ENCODE measurements around the gene ATP9A.
"Not testable (repeated sequence)": the region's sequence is repeated elsewhere in the genome, so short reads cannot be mapped to it uniquely, and the experiment has no call there.

ATP9A gene

DNA sequence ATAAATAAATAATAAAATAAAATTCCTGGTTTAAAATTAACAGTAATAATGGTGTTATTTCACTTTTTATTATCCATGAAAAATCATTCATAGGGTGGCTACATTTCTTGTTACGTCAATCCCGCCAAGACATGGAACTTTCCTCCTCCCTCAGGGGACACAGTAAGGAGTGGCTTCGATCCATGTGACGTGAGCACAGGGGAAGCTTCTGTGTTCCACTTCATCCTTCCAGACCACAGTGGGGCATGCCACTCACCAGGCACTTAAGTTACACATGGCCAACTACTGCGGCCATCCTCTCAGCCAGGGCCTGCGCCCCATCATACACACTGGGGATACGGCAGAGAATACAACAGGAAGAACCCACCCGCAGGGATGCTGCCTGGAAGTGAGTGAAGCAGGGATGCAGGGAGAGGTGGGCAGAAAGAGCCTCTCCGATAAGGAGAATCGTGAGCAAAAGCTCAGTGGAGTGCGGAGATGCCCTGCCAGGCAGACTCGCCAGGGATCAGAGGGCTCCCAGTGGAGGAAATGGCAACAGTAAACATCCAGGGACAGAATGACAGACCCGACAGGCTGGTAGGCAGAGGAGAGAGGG, 75.3 kb downstream of the ATP9A start:
- Mint-ChIP-seq H3K36me3 (no peaks in the 10 kb centered on the region), H3K4me1 (peaks cover 2 to 13% of the 10 kb centered on the region in 2 donors), H3K4me3 (no peak overlapping the region), H3K27me3 (peaks cover 12 to 13% of the 10 kb centered on the region in 2 donors), H3K9me3 (no peaks in the 10 kb centered on the region), H3K27ac (no peak overlapping the region)
- no peak for DNase-seq
- no peak for ATAC-seq (replicated peaks)

DNA sequence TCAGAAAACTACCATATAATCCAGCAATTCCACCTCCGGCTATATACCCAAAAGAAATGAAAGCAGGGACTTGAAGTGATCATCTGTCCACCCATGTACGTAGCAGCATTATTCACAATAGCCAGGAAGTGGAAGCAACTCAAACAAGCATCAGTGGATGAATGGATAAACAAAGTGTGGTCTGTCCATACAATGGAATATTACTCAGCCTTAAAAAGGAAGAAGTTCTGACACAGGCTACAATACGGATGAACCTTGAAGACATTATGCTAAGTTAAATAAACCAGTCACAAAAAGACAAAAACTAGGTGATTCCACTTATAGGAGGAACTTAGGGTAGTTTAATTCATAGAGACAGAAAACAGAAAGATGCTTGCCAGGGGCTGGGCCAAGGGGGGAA, 76.5 kb downstream of the ATP9A start:
- DNase-seq (no peak), ATAC-seq (replicated peaks) (no peak)
- no peaks in the 10 kb centered on the region for H3K36me3 Mint-ChIP-seq
- H3K27me3 Mint-ChIP-seq = peaks cover 8 to 12% of the 10 kb centered on the region in 2 donors
- no peaks in the 10 kb centered on the region for H3K9me3 Mint-ChIP-seq
- H3K27ac Mint-ChIP-seq = no peak overlapping the region
- no peak overlapping the region for H3K4me3 Mint-ChIP-seq
- H3K4me1 Mint-ChIP-seq = peaks cover 2 to 13% of the 10 kb centered on the region in 2 donors

DNA sequence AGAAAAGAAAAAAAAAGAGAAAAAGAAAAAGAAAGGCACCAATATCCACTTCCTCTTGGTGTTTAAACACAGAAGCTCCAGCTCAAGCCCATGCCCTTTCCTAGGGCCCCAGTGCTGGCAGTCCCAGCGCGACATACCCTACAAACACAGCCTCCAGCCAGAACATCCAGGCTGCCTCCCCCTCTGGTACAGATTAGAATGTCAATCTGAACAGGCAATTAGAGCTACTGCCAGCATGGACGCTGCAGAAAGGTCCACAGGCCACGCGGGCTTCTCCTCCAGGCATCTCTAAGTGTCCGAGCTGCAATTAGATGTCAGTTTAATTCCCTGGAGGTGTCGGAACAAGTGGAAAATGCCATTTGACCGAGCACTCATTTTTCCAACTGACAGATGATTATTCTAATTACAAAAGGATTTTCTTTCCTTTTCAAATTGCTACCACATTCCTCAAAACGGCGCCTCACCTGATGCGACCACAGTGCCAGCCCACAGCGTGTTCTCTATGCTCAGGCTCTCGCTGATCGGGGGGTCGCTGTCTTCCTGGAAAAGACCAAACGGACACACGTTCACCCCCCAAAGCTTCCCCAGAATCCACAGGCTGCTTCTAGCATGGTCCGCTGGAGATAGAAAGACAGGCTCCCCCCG, 79.5 kb downstream of the ATP9A start:
- no peak for ATAC-seq (replicated peaks)
- no peak overlapping the region for H3K27ac Mint-ChIP-seq
- H3K4me1 Mint-ChIP-seq = no peaks in the 10 kb centered on the region
- DNase-seq = no peak
- no peak overlapping the region for H3K4me3 Mint-ChIP-seq
- H3K9me3 Mint-ChIP-seq = no peaks in the 10 kb centered on the region
- no peaks in the 10 kb centered on the region for H3K36me3 Mint-ChIP-seq
- peaks cover 0 to 4% of the 10 kb centered on the region in 2 donors for H3K27me3 Mint-ChIP-seq

DNA sequence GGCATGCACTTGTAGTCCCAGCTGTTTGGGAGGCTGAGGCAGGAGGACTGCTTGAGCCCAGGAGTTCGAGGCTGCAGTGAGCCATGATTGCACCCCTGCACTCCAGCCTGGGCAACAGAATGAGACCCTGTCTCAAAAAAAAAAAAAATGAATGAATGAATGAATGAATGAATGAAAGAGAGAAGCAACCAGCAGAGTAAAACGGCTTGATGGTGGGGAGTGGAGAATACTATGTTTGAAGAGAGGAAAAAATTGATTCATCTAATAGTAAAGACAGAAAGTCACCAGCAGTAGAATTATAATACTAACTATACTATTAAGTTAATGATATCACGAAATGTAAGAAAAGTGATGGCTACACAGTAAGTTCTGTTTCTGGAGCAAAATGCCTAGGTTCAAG, 80.6 kb downstream of the ATP9A start:
- Mint-ChIP-seq H3K27me3 (peaks cover 0 to 4% of the 10 kb centered on the region in 2 donors), H3K36me3 (no peaks in the 10 kb centered on the region), H3K9me3 (no peaks in the 10 kb centered on the region), H3K4me3 (no peak overlapping the region), H3K4me1 (no peaks in the 10 kb centered on the region), H3K27ac (no peak overlapping the region)
- DNase-seq (no peak), ATAC-seq (replicated peaks) (no peak)

- ATAC-seq (replicated peaks) (no peak), DNase-seq (no peak)
- Mint-ChIP-seq H3K27ac (no peak overlapping the region), H3K4me1 (no peaks in the 10 kb centered on the region), H3K4me3 (no peak overlapping the region), H3K27me3 (peaks cover 0 to 1% of the 10 kb centered on the region in 2 donors), H3K9me3 (no peaks in the 10 kb centered on the region), H3K36me3 (no peaks in the 10 kb centered on the region)
Measured at GRCh38 chr20:51687108-51687507, 81.1 kb downstream of the ATP9A start.

GRCh38 chr20:51685494-51685893, 82.7 kb downstream of the ATP9A start:
- H3K27ac Mint-ChIP-seq; H3K9me3 Mint-ChIP-seq; H3K36me3 Mint-ChIP-seq; H3K4me3 Mint-ChIP-seq; ATAC-seq (replicated peaks); DNase-seq; H3K4me1 Mint-ChIP-seq: not testable (repeated sequence)
- H3K27me3 Mint-ChIP-seq = peaks cover under 1 to 10% of the 10 kb centered on the region in 2 donors

GRCh38 chr20:51680067-51680749, 88.0 kb downstream of the ATP9A start:
- H3K27ac Mint-ChIP-seq = no peak overlapping the region

DNA sequence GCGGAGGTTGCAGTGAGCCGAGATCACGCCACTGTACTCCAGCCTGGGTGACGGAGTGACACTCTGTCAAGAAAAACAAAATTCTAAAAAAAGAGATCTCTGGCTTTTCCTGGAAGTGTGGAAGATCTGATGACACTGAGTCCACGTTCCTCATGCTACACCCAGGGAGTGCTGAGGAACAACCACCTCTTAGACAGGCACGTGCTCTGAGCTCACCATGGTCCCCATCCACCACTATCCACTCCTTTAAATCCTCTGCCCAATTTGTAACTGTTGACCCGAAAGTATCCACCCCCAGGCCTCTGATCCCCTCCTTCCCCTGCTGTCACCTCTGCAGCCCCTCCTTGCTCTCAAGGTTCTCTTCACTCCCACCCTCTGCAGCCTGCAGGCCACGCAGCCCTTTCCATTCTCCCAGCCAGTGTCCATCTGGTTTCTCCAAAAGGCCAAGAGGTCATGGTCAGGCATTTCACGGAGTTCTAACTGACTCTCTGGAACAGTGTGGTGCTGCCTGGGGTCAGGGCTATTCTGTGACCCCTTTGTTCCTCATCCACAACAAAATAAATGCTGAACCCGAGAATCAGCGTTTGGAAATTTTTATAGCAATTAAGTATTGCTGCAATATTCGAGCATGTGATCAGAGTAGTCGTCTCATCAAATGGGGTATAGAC, 88.8 kb downstream of the ATP9A start:
- H3K27me3 Mint-ChIP-seq = peaks cover 10% of the 10 kb centered on the region in 2 donors
- no peaks in the 10 kb centered on the region for H3K4me1 Mint-ChIP-seq
- no peak overlapping the region for H3K27ac Mint-ChIP-seq
- H3K9me3 Mint-ChIP-seq = no peaks in the 10 kb centered on the region
- no peak overlapping the region for H3K4me3 Mint-ChIP-seq
- H3K36me3 Mint-ChIP-seq = no peaks in the 10 kb centered on the region
- no peak for ATAC-seq (replicated peaks)
- DNase-seq = no peak

More at GRCh38 chr20:51680067-51680749, 88.0 kb downstream of the ATP9A start:
- H3K4me1 Mint-ChIP-seq = no peaks in the 10 kb centered on the region
- peaks cover 10% of the 10 kb centered on the region in 2 donors for H3K27me3 Mint-ChIP-seq
- H3K4me3 Mint-ChIP-seq = no peak overlapping the region
- no peak for DNase-seq
- H3K9me3 Mint-ChIP-seq = no peaks in the 10 kb centered on the region
- H3K36me3 Mint-ChIP-seq = no peaks in the 10 kb centered on the region
- ATAC-seq (replicated peaks) = no peak

DNA sequence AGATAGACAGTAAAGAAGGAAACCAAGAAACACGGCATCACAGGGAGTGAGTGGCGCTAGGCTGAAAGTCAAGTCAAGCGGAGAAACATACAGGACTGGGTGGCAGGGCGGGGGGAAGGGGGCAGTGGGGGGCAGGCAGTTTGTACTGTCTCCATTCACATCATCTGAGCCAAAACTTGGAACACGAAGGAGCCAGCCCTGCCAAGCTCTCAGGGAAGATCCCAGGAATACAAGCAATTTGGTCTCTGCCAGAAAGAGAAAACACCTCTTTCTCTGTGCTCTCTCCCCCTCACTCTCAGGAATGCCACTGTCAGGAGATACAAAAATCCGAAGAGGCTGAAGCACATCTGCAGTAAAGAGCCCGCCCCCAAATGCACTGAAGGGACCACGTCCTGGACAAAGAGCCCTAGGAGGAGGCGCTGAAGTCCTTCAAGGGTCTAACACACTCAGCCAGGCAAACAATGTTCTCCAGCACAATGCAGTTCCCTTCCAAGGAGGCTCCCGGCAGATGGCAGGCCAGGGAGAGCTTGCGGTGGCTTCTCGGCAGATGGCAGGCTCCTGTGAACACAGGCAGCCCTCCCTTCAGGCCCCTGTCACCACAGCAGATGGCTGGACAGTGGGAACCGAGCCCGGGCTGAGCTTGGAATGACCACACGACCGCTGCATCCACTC, 90.0 kb downstream of the ATP9A start:
- Mint-ChIP-seq H3K27me3 (peaks cover 10% of the 10 kb centered on the region in 2 donors), H3K36me3 (no peaks in the 10 kb centered on the region), H3K4me3 (no peak overlapping the region), H3K9me3 (no peaks in the 10 kb centered on the region), H3K4me1 (no peaks in the 10 kb centered on the region), H3K27ac (no peak overlapping the region)
- DNase-seq (no peak), ATAC-seq (replicated peaks) (no peak)

- Mint-ChIP-seq H3K4me1 (peaks cover 13 to 16% of the 10 kb centered on the region in 2 donors), H3K36me3 (no peaks in the 10 kb centered on the region), H3K27me3 (peaks cover 0 to 11% of the 10 kb centered on the region in 2 donors), H3K9me3 (no peaks in the 10 kb centered on the region), H3K4me3 (no peak overlapping the region), H3K27ac (no peak overlapping the region)
- DNase-seq (no peak), ATAC-seq (replicated peaks) (no peak)
Measured at GRCh38 chr20:51668947-51669346, 99.2 kb downstream of the ATP9A start.

DNA sequence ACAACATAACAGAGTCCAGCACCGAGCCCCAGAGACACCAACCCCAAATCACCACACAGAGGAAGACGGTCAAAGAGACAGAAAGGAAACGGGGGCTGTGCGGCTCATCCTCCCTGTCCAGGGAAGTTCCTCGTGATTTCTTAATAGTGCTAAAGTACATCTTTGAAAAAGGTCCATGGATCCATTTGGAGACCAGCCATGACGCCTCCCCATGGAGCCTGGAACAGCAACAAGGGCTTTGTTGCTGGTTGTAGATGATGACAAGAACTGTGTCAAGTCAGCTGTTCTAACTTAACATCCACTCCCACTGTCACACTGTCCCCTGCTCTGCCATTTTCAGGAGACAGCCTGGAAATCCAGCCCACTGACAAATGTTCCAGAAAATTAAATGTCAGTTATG, 99.7 kb downstream of the ATP9A start:
- H3K4me3 Mint-ChIP-seq = no peak overlapping the region
- H3K27me3 Mint-ChIP-seq = peaks cover 0 to 11% of the 10 kb centered on the region in 2 donors
- no peak overlapping the region for H3K27ac Mint-ChIP-seq
- no peaks in the 10 kb centered on the region for H3K9me3 Mint-ChIP-seq
- H3K36me3 Mint-ChIP-seq = no peaks in the 10 kb centered on the region
- ATAC-seq (replicated peaks) = no peak
- H3K4me1 Mint-ChIP-seq = peaks cover 13 to 16% of the 10 kb centered on the region in 2 donors
- no peak for DNase-seq

DNA sequence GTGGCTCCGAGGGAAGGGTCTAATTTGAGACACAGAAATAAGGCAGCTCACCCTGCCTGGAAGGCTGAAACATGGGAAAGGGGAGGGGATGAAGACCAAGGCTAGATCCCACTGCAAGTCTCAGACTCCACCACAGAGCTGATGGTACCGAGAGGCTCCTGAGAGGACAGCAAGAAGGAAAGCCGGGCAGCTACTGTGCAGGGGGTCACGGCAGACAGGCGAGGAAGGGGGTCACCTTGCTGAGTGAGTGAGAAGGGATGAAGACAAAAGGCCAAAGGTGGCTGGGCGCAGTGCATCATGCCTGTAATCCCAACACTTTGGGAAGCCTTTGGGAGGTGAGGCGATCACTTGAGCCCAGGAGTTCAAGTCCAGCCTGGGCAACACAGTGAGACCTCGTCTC, 100.7 kb downstream of the ATP9A start:
- no peak overlapping the region for H3K4me3 Mint-ChIP-seq
- H3K27ac Mint-ChIP-seq = no peak overlapping the region
- no peaks in the 10 kb centered on the region for H3K36me3 Mint-ChIP-seq
- H3K9me3 Mint-ChIP-seq = no peaks in the 10 kb centered on the region
- peaks cover 13 to 16% of the 10 kb centered on the region in 2 donors for H3K4me1 Mint-ChIP-seq
- H3K27me3 Mint-ChIP-seq = peaks cover 0 to 11% of the 10 kb centered on the region in 2 donors
- DNase-seq = no peak
- ATAC-seq (replicated peaks) = no peak

GRCh38 chr20:51667002-51667408, 101.2 kb downstream of the ATP9A start:
- no peak overlapping the region for H3K27ac Mint-ChIP-seq
- no peak for ATAC-seq (replicated peaks)
- H3K4me3 Mint-ChIP-seq = no peak overlapping the region

DNA sequence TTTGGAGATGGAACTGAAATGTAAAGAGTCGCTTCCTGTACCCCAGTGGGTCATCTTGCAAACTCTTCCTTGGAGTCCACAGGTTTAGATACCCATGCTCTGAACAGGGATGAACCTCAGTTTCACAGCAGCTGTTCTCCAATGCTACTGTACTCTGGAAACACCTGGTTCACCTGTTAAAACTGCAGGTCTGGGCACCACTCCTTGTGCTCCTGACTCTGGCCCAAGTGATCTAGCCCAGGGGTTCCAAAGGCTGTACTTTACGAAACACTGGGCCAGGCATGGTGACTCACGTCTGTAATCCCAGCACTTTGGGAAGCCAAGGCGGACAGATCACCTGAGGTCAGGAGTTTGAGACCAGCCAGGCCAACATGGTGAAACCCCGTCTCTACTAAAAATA, 102.1 kb downstream of the ATP9A start:
- ATAC-seq (replicated peaks) (no peak), DNase-seq (no peak)
- H3K9me3 Mint-ChIP-seq = no peaks in the 10 kb centered on the region
- H3K4me1 Mint-ChIP-seq = peaks cover 13 to 16% of the 10 kb centered on the region in 2 donors
- no peak overlapping the region for H3K4me3 Mint-ChIP-seq
- H3K27me3 Mint-ChIP-seq = peaks cover 0 to 9% of the 10 kb centered on the region in 2 donors
- no peak overlapping the region for H3K27ac Mint-ChIP-seq
- no peaks in the 10 kb centered on the region for H3K36me3 Mint-ChIP-seq

More at GRCh38 chr20:51667002-51667408, 101.2 kb downstream of the ATP9A start:
- no peak for DNase-seq
- Mint-ChIP-seq H3K36me3 (no peaks in the 10 kb centered on the region), H3K9me3 (no peaks in the 10 kb centered on the region), H3K4me1 (peaks cover 13 to 16% of the 10 kb centered on the region in 2 donors), H3K27me3 (peaks cover 0 to 11% of the 10 kb centered on the region in 2 donors)

All from stimulated activated naive B cell treated with anti-CD40 and anti-IgM and Interleukin-4, amounts not matched to agents 10 μg/mL and 1 μg/mL and 100 μg/mL, for 72 hours (primary cell).